Measurements from ENCODE around the gene SLC46A2. TPM values are rescaled to one million over a fixed set of nuclear protein-coding genes. Genes with fewer than 3 reads are reported as not detected.

Gene SLC46A2
- total and polyA plus RNA-seq, 5 donors from 2014 or later, result 0.11 TPM; not detected in 4

GRCh38 chr9:112914524-112914923 lies 23.8 kb upstream of the SLC46A2 start:
- DNase-seq (no peak), ATAC-seq (ENCODE audit: low read depth in 2 of 2) (no peak)
- Mint-ChIP-seq H3K27ac (no peak overlapping the region), H3K36me3 (no peaks in the 10 kb centered on the region), H3K4me1 (no peaks in the 10 kb centered on the region), H3K27me3 (no peaks in the 10 kb centered on the region), H3K4me3 (no peak overlapping the region), H3K9me3 (no peaks in the 10 kb centered on the region)
- Histone ChIP-seq H3K36me3 (ENCODE audit: control insufficient read depth, insufficient read depth, low read length) (no peaks in the 10 kb centered on the region), H3K27ac (ENCODE audit: insufficient read depth, low read length, poor library complexity, severe bottlenecking) (no peak overlapping the region), H3K4me3 (ENCODE audit: low read depth, low read length) (no peak overlapping the region), H3K27me3 (ENCODE audit: control insufficient read depth, insufficient read depth, low read length) (peaks cover 4% of the 10 kb centered on the region), H3K9me3 (ENCODE audit: control insufficient read depth in 2 of 2, low read length in 2 of 2) (no peaks in the 10 kb centered on the region), H3K4me1 (ENCODE audit: control insufficient read depth, insufficient read depth, low read length, poor library complexity, severe bottlenecking) (no peaks in the 10 kb centered on the region)

- Mint-ChIP-seq H3K4me3 (no peak overlapping the region), H3K36me3 (no peaks in the 10 kb centered on the region), H3K27me3 (no peaks in the 10 kb centered on the region), H3K4me1 (no peaks in the 10 kb centered on the region), H3K27ac (no peak overlapping the region), H3K9me3 (peaks cover 0 to 2% (median 0%) of the 10 kb centered on the region in 7 donors)
- Histone ChIP-seq H3K27ac (ENCODE audit: insufficient read depth, low read length, poor library complexity, severe bottlenecking) (no peak overlapping the region), H3K4me1 (ENCODE audit: control insufficient read depth, insufficient read depth, low read length, poor library complexity, severe bottlenecking) (no peaks in the 10 kb centered on the region), H3K4me3 (ENCODE audit: low read depth, low read length) (no peak overlapping the region), H3K36me3 (ENCODE audit: control insufficient read depth, insufficient read depth, low read length) (no peaks in the 10 kb centered on the region), H3K27me3 (ENCODE audit: control insufficient read depth, insufficient read depth, low read length) (peaks cover 4% of the 10 kb centered on the region), H3K9me3 (ENCODE audit: control insufficient read depth in 2 of 2, low read length in 2 of 2) (no peaks in the 10 kb centered on the region)
- DNase-seq (no peak), ATAC-seq (ENCODE audit: low read depth in 2 of 2) (no peak)
Measured at GRCh38 chr9:112913326-112913725, 22.6 kb upstream of the SLC46A2 start.

GRCh38 chr9:112912636-112913035 lies 22.0 kb upstream of the SLC46A2 start:
- Histone ChIP-seq H3K9me3 (ENCODE audit: control insufficient read depth in 2 of 2, low read length in 2 of 2) (no peaks in the 10 kb centered on the region), H3K36me3 (ENCODE audit: control insufficient read depth, insufficient read depth, low read length) (no peaks in the 10 kb centered on the region), H3K4me3 (ENCODE audit: low read depth, low read length) (no peak overlapping the region), H3K27ac (ENCODE audit: insufficient read depth, low read length, poor library complexity, severe bottlenecking) (no peak overlapping the region), H3K4me1 (ENCODE audit: control insufficient read depth, insufficient read depth, low read length, poor library complexity, severe bottlenecking) (no peaks in the 10 kb centered on the region), H3K27me3 (ENCODE audit: control insufficient read depth, insufficient read depth, low read length) (peaks cover 4% of the 10 kb centered on the region)
- no peaks in the 10 kb centered on the region for H3K36me3 Mint-ChIP-seq
- H3K27me3 Mint-ChIP-seq, result no peaks in the 10 kb centered on the region
- H3K9me3 Mint-ChIP-seq, result peaks cover 0 to 2% (median 0%) of the 10 kb centered on the region in 7 donors
- ATAC-seq (ENCODE audit: low read depth in 2 of 2) (no peak), DNase-seq (no peak)
- no peaks in the 10 kb centered on the region for H3K4me1 Mint-ChIP-seq
- no peak overlapping the region for H3K4me3 Mint-ChIP-seq
- no peak overlapping the region for H3K27ac Mint-ChIP-seq

- Mint-ChIP-seq H3K9me3 (peaks cover 0 to 2% (median 0%) of the 10 kb centered on the region in 7 donors), H3K4me3 (no peak overlapping the region), H3K27ac (no peak overlapping the region), H3K27me3 (no peaks in the 10 kb centered on the region), H3K36me3 (no peaks in the 10 kb centered on the region), H3K4me1 (no peaks in the 10 kb centered on the region)
- DNase-seq (no peak), ATAC-seq (ENCODE audit: low read depth in 2 of 2) (no peak)
- Histone ChIP-seq H3K36me3 (ENCODE audit: control insufficient read depth, insufficient read depth, low read length) (no peaks in the 10 kb centered on the region), H3K27ac (ENCODE audit: insufficient read depth, low read length, poor library complexity, severe bottlenecking) (no peak overlapping the region), H3K4me1 (ENCODE audit: control insufficient read depth, insufficient read depth, low read length, poor library complexity, severe bottlenecking) (no peaks in the 10 kb centered on the region), H3K9me3 (ENCODE audit: control insufficient read depth in 2 of 2, low read length in 2 of 2) (no peaks in the 10 kb centered on the region), H3K27me3 (ENCODE audit: control insufficient read depth, insufficient read depth, low read length) (peaks cover 4% of the 10 kb centered on the region), H3K4me3 (ENCODE audit: low read depth, low read length) (no peak overlapping the region)
Measured at GRCh38 chr9:112911736-112912135, 21.1 kb upstream of the SLC46A2 start.

GRCh38 chr9:112905084-112905483 lies 14.4 kb upstream of the SLC46A2 start:
- Mint-ChIP-seq H3K4me3 (no peak overlapping the region), H3K27me3 (peaks cover 4% of the 10 kb centered on the region), H3K27ac (no peak overlapping the region), H3K4me1 (peaks cover 0 to 2% (median 0%) of the 10 kb centered on the region in 4 donors), H3K36me3 (no peaks in the 10 kb centered on the region), H3K9me3 (peaks cover 0 to 3% (median 0%) of the 10 kb centered on the region in 7 donors)
- no peak for ATAC-seq (ENCODE audit: low read depth in 2 of 2)
- DNase-seq, result no peak
- Histone ChIP-seq H3K36me3 (ENCODE audit: control insufficient read depth, insufficient read depth, low read length) (no peaks in the 10 kb centered on the region), H3K4me3 (ENCODE audit: low read depth, low read length) (no peak overlapping the region), H3K27me3 (ENCODE audit: control insufficient read depth, insufficient read depth, low read length) (no peaks in the 10 kb centered on the region), H3K4me1 (ENCODE audit: control insufficient read depth, insufficient read depth, low read length, poor library complexity, severe bottlenecking) (no peaks in the 10 kb centered on the region), H3K9me3 (ENCODE audit: control insufficient read depth in 2 of 2, low read length in 2 of 2) (no peaks in the 10 kb centered on the region), H3K27ac (ENCODE audit: insufficient read depth, low read length, poor library complexity, severe bottlenecking) (no peak overlapping the region)

GRCh38 chr9:112900901-112901300 lies 10.2 kb upstream of the SLC46A2 start:
- Mint-ChIP-seq H3K9me3 (peaks cover 0 to 1% (median 0%) of the 10 kb centered on the region in 7 donors), H3K4me3 (no peak overlapping the region), H3K27me3 (peaks cover 12% of the 10 kb centered on the region), H3K36me3 (no peaks in the 10 kb centered on the region), H3K27ac (no peak overlapping the region), H3K4me1 (peaks cover 0 to 6% (median 2%) of the 10 kb centered on the region in 4 donors)
- no peak overlapping the region for H3K27ac ChIP-seq (ENCODE audit: insufficient read depth, low read length, poor library complexity, severe bottlenecking)
- H3K9me3 ChIP-seq (ENCODE audit: control insufficient read depth in 2 of 2, low read length in 2 of 2), result no peaks in the 10 kb centered on the region
- H3K4me3 ChIP-seq (ENCODE audit: low read depth, low read length), result no peak overlapping the region
- H3K27me3 ChIP-seq (ENCODE audit: control insufficient read depth, insufficient read depth, low read length), result no peaks in the 10 kb centered on the region
- DNase-seq (no peak), ATAC-seq (ENCODE audit: low read depth in 2 of 2) (no peak)
- H3K4me1 ChIP-seq (ENCODE audit: control insufficient read depth, insufficient read depth, low read length, poor library complexity, severe bottlenecking), result no peaks in the 10 kb centered on the region
- H3K36me3 ChIP-seq (ENCODE audit: control insufficient read depth, insufficient read depth, low read length), result no peaks in the 10 kb centered on the region

- Mint-ChIP-seq H3K27ac (no peak overlapping the region), H3K4me3 (no peak overlapping the region), H3K9me3 (peaks cover 0 to 1% (median 0%) of the 10 kb centered on the region in 7 donors), H3K27me3 (peaks cover 12% of the 10 kb centered on the region), H3K4me1 (peaks cover 0 to 6% (median 2%) of the 10 kb centered on the region in 4 donors), H3K36me3 (no peaks in the 10 kb centered on the region)
- no peak overlapping the region for H3K27ac ChIP-seq (ENCODE audit: insufficient read depth, low read length, poor library complexity, severe bottlenecking)
- H3K36me3 ChIP-seq (ENCODE audit: control insufficient read depth, insufficient read depth, low read length), result no peaks in the 10 kb centered on the region
- H3K4me1 ChIP-seq (ENCODE audit: control insufficient read depth, insufficient read depth, low read length, poor library complexity, severe bottlenecking), result no peaks in the 10 kb centered on the region
- H3K4me3 ChIP-seq (ENCODE audit: low read depth, low read length), result no peak overlapping the region
- ATAC-seq (ENCODE audit: low read depth in 2 of 2) (no peak), DNase-seq (no peak)
- H3K9me3 ChIP-seq (ENCODE audit: control insufficient read depth in 2 of 2, low read length in 2 of 2), result no peaks in the 10 kb centered on the region
- no peaks in the 10 kb centered on the region for H3K27me3 ChIP-seq (ENCODE audit: control insufficient read depth, insufficient read depth, low read length)
Measured at GRCh38 chr9:112900488-112900887, 9.8 kb upstream of the SLC46A2 start.

GRCh38 chr9:112898872-112899311 lies 8.2 kb upstream of the SLC46A2 start:
- Mint-ChIP-seq H3K27me3 (peaks cover 12% of the 10 kb centered on the region), H3K4me1 (peaks cover 0 to 6% (median 2%) of the 10 kb centered on the region in 4 donors), H3K4me3 (no peak overlapping the region), H3K9me3 (peaks cover 0 to 4% (median 0%) of the 10 kb centered on the region in 7 donors), H3K27ac (no peak overlapping the region), H3K36me3 (no peaks in the 10 kb centered on the region)
- Histone ChIP-seq H3K4me1 (ENCODE audit: control insufficient read depth, insufficient read depth, low read length, poor library complexity, severe bottlenecking) (no peaks in the 10 kb centered on the region), H3K27ac (ENCODE audit: insufficient read depth, low read length, poor library complexity, severe bottlenecking) (no peak overlapping the region), H3K9me3 (ENCODE audit: control insufficient read depth in 2 of 2, low read length in 2 of 2) (no peaks in the 10 kb centered on the region), H3K4me3 (ENCODE audit: low read depth, low read length) (no peak overlapping the region), H3K36me3 (ENCODE audit: control insufficient read depth, insufficient read depth, low read length) (no peaks in the 10 kb centered on the region), H3K27me3 (ENCODE audit: control insufficient read depth, insufficient read depth, low read length) (no peaks in the 10 kb centered on the region)
- DNase-seq (peak in 2 of 3 donors; percentile 0 to 14), ATAC-seq (ENCODE audit: low read depth in 2 of 2) (no peak)
